Measurements from ENCODE around the gene DPH1.
"Not testable (repeated sequence)": the region's sequence is repeated elsewhere in the genome, so short reads cannot be mapped to it uniquely, and the experiment has no call there.

- not testable (repeated sequence) for TF ChIP-seq CTCF (IDR thresholded peaks at IDR 0.05); POLR2AphosphoS5 (IDR thresholded peaks at IDR 0.05; ENCODE audit: low read depth, low read length); PBX3 (IDR thresholded peaks at IDR 0.05); REST (IDR thresholded peaks at IDR 0.05; ENCODE audit: low read depth, low read length); MXI1 (IDR thresholded peaks at IDR 0.05; ENCODE audit: low read depth, low read length); JUND (IDR thresholded peaks at IDR 0.05); EP300 (IDR thresholded peaks at IDR 0.05; ENCODE audit: borderline replicate concordance in 1 of 2, low read depth in 1 of 2, low read length in 1 of 2); EZH2phosphoT487 (IDR thresholded peaks at IDR 0.05; ENCODE audit: borderline replicate concordance, low read depth); MAX (IDR thresholded peaks at IDR 0.05; ENCODE audit: low read depth); FOXJ3 (CRISPR knock-in tag; IDR thresholded peaks at IDR 0.05); IRF3 (IDR thresholded peaks at IDR 0.05; ENCODE audit: low read depth, low read length); RAD21 (IDR thresholded peaks at IDR 0.05; ENCODE audit: low read length)
Measured at GRCh38 chr17:1982793-1983366, 47.1 kb upstream of the DPH1 start.

Data from SK-N-SH (cell line).